Glutamatergic neuron (in vitro differentiated cells): Measurements from ENCODE around the gene GALNT5. TPM values are rescaled to one million over a fixed set of nuclear protein-coding genes. Genes with fewer than 3 reads are reported as not detected.

Experiments used
- DNase-seq: peaks from one replicate; pipeline ENCODE4 v3.0.0; 2022
- H3K27ac Mint-ChIP-seq: one replicate; pipeline ENCODE4 v1.8.0; 2020; ENCODE audit warnings: mild to moderate bottlenecking, mixed read lengths, inconsistent platforms; ENCODE audit not compliant: unreplicated experiment
- H3K27me3 Mint-ChIP-seq: one replicate; pipeline ENCODE4 v1.8.0; 2020; ENCODE audit warnings: mild to moderate bottlenecking, moderate library complexity, mixed read lengths, inconsistent platforms; ENCODE audit not compliant: unreplicated experiment
- H3K36me3 Mint-ChIP-seq: one replicate; pipeline ENCODE4 v1.8.0; 2020; ENCODE audit warnings: mild to moderate bottlenecking, mixed read lengths, inconsistent platforms; ENCODE audit not compliant: unreplicated experiment
- H3K4me1 Mint-ChIP-seq: one replicate; pipeline ENCODE4 v1.8.0; 2020; ENCODE audit warnings: mild to moderate bottlenecking, low read depth, mixed read lengths, inconsistent platforms; ENCODE audit not compliant: unreplicated experiment
- H3K4me3 Mint-ChIP-seq: one replicate; pipeline ENCODE4 v1.8.0; 2020; ENCODE audit warnings: mild to moderate bottlenecking, mixed read lengths, inconsistent platforms; ENCODE audit not compliant: unreplicated experiment
- H3K9me3 Mint-ChIP-seq: one replicate; pipeline ENCODE4 v1.8.0; 2020; ENCODE audit warnings: mild to moderate bottlenecking, moderate library complexity, mixed read lengths, inconsistent platforms; ENCODE audit not compliant: unreplicated experiment
- total RNA-seq: library from RNA; stranded (reverse); fragmentation: NEBNext Ultra II Directional; extraction: Animal tissue kit (Norgen Biotek cat#: 25700); gene quantifications from one replicate; pipeline ENCODE4 v1.2.1, GENCODE V29; 2021; ENCODE audit not compliant: unreplicated experiment
- TF ChIP-seq, protein P1 (sequence below): fragments of 200-600 bp; sonication (generic); IDR thresholded peaks from one replicate; pipeline ENCODE4 v1.5.0; 2021; ENCODE audit not compliant: partially characterized antibody, unreplicated experiment

The GALNT5 gene
- total RNA-seq, 1 donor from 2014 or later = 0.10 TPM

DNA sequence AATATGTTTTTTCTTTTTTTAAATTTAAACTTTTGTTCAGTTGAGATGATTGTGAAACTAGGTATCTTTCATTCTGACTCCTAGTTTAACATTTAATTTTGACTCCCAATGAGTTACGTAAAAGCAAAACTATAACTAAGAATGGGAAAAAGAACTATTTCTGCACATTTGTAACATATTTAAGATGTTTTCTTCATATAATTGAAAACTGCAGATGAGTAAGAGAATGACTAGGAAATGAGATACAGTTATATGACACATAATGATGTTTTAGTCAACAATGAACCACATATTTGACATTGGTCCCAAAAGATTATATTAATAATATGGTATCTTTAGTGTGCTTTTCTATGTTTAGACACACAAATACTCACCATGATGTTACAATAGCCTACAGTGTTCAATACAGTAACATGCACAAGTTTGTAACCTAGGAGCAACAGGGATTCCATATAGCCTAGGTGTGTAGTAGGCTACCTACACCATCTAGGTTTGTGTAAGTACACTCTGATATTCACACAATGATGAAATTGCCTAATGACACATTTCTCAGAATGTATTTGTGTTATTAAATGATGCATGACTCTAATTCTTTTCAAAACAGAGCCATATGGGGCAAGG lies 55.5 kb downstream of the GALNT5 start:
- Mint-ChIP-seq H3K4me3 (no peak overlapping the region), H3K27me3 (peaks cover 4% of the 10 kb centered on the region), H3K36me3 (no peaks in the 10 kb centered on the region), H3K27ac (no peak overlapping the region), H3K9me3 (peaks cover 4% of the 10 kb centered on the region), H3K4me1 (peaks cover 7% of the 10 kb centered on the region)
- TF ChIP-seq, protein P1, sequence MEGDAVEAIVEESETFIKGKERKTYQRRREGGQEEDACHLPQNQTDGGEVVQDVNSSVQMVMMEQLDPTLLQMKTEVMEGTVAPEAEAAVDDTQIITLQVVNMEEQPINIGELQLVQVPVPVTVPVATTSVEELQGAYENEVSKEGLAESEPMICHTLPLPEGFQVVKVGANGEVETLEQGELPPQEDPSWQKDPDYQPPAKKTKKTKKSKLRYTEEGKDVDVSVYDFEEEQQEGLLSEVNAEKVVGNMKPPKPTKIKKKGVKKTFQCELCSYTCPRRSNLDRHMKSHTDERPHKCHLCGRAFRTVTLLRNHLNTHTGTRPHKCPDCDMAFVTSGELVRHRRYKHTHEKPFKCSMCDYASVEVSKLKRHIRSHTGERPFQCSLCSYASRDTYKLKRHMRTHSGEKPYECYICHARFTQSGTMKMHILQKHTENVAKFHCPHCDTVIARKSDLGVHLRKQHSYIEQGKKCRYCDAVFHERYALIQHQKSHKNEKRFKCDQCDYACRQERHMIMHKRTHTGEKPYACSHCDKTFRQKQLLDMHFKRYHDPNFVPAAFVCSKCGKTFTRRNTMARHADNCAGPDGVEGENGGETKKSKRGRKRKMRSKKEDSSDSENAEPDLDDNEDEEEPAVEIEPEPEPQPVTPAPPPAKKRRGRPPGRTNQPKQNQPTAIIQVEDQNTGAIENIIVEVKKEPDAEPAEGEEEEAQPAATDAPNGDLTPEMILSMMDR = no peak
- DNase-seq = no peak

DNA sequence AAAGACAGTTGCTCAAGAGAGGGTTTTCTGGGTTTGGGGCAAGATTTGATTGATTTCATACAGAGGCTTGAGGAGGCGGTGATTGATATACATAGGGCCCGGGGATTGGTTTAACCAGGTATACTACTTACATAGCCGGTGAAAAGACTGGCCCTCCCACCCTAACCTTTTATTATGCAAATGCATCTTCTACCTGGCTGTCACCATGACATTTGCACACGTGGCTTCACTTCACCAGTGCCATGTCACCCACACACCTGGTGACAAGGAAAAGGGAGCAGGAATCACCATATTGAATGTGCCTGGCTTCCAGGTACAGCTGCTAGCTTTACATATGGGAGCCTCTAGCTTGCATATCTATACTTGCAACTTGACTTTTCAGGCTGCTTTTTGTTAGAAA lies 58.4 kb downstream of the GALNT5 start:
- no peak overlapping the region for H3K27ac Mint-ChIP-seq
- peaks cover 3% of the 10 kb centered on the region for H3K9me3 Mint-ChIP-seq
- no peak for DNase-seq
- TF ChIP-seq, protein P1 = no peak
- no peak overlapping the region for H3K4me3 Mint-ChIP-seq
- peaks cover 7% of the 10 kb centered on the region for H3K4me1 Mint-ChIP-seq
- peaks cover 3% of the 10 kb centered on the region for H3K27me3 Mint-ChIP-seq
- no peaks in the 10 kb centered on the region for H3K36me3 Mint-ChIP-seq

DNA sequence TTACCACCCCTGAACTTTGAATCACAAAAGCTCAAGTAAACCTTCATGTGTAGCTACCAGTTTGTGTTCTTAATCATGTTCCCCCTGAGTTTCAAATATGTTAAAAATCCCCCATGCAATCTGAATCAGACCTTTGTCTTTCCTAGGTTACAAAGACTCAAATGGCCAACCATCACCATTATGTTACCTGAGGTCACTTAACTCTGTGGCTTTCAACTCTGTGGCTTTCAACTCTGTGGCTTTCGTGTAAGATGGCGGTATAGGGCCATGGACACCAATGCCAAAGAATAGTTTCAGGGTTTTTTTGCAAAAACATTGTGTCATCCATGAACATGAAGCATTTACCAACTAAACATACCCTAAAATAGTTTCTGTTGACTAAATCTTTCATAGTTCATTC lies 61.4 kb downstream of the GALNT5 start:
- no peak overlapping the region for H3K27ac Mint-ChIP-seq
- no peaks in the 10 kb centered on the region for H3K9me3 Mint-ChIP-seq
- TF ChIP-seq, protein P1 = no peak
- no peak overlapping the region for H3K4me3 Mint-ChIP-seq
- no peaks in the 10 kb centered on the region for H3K27me3 Mint-ChIP-seq
- no peak for DNase-seq
- H3K36me3 Mint-ChIP-seq = no peaks in the 10 kb centered on the region
- H3K4me1 Mint-ChIP-seq = no peaks in the 10 kb centered on the region

DNA sequence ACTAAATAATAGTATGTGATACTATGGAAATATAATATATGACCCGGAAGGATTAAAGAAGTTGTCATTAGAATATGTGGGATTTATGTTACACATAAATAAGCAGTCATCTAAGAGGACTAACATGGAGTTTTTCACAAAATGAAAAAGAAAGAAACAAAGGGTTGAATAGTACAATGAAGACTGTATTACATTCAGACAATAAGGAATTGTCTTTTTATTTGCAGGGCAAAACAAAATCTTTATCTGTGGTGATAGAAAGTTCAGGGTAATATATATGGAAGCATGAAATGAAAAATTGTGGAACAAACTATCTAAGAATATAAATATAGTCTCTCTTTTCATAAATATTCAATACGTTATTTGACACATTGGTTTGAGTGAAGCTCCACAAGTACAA lies 62.3 kb downstream of the GALNT5 start:
- no peak overlapping the region for H3K4me3 Mint-ChIP-seq
- no peak for DNase-seq
- no peak overlapping the region for H3K27ac Mint-ChIP-seq
- H3K27me3 Mint-ChIP-seq = no peaks in the 10 kb centered on the region
- no peaks in the 10 kb centered on the region for H3K9me3 Mint-ChIP-seq
- no peaks in the 10 kb centered on the region for H3K36me3 Mint-ChIP-seq
- TF ChIP-seq, protein P1 = no peak
- no peaks in the 10 kb centered on the region for H3K4me1 Mint-ChIP-seq

DNA sequence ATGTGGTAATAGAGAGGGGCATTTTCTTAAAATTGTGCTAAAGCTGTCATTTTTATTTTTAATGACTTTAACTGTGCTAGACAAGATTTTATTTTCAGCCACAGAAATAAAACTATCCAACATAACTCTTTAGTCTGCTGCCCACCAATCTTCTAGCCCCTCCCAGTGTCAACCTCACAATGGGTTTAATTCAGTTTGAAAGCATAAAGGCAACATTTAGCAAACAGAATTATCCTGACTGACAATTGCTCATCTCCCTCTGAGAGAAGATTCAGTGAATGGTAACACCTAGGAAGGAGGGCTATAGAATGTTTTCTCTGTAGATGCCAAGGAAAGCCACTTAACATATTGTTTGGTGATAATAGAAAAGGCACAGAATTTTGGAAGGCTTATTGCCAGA lies 62.9 kb downstream of the GALNT5 start:
- no peaks in the 10 kb centered on the region for H3K27me3 Mint-ChIP-seq
- TF ChIP-seq, protein P1 = no peak
- H3K9me3 Mint-ChIP-seq = no peaks in the 10 kb centered on the region
- no peaks in the 10 kb centered on the region for H3K36me3 Mint-ChIP-seq
- H3K27ac Mint-ChIP-seq = no peak overlapping the region
- H3K4me1 Mint-ChIP-seq = no peaks in the 10 kb centered on the region
- DNase-seq = no peak
- no peak overlapping the region for H3K4me3 Mint-ChIP-seq
